Measurements from ENCODE around the gene P2RX4.

Gene P2RX4

GRCh38 chr12:121181181-121181580 lies 28.7 kb upstream of the P2RX4 start:
- peak; percentile 85 for DNase-seq (ENCODE audit: low read depth)
- H3K4me3 ChIP-seq (ENCODE audit: low read length), result no peak overlapping the region
- TF ChIP-seq CTCF (conservative IDR thresholded peaks at IDR 0.05; ENCODE audit: low read length), result no peak

- H3K4me3 ChIP-seq (ENCODE audit: low read length), result no peak overlapping the region
- TF ChIP-seq CTCF (conservative IDR thresholded peaks at IDR 0.05; ENCODE audit: low read length), result no peak
- no peak for DNase-seq (ENCODE audit: low read depth)
These were observed 27.6 kb upstream of the P2RX4 start for GRCh38 chr12:121182222-121182893.

GRCh38 chr12:121184425-121184824 lies 25.5 kb upstream of the P2RX4 start:
- no peak overlapping the region for H3K4me3 ChIP-seq (ENCODE audit: low read length)
- TF ChIP-seq CTCF (conservative IDR thresholded peaks at IDR 0.05; ENCODE audit: low read length), result no peak
- no peak for DNase-seq (ENCODE audit: low read depth)

- H3K4me3 ChIP-seq (ENCODE audit: low read length), result no peak overlapping the region
- DNase-seq (ENCODE audit: low read depth), result no peak
- no peak for TF ChIP-seq CTCF (conservative IDR thresholded peaks at IDR 0.05; ENCODE audit: low read length)
These were observed 24.7 kb upstream of the P2RX4 start for GRCh38 chr12:121184984-121185889.

- no peak overlapping the region for H3K4me3 ChIP-seq (ENCODE audit: low read length)
- TF ChIP-seq CTCF (conservative IDR thresholded peaks at IDR 0.05; ENCODE audit: low read length), result no peak
- no peak for DNase-seq (ENCODE audit: low read depth)
These were observed 23.1 kb upstream of the P2RX4 start for GRCh38 chr12:121186826-121187225.

GRCh38 chr12:121187501-121187900 lies 22.4 kb upstream of the P2RX4 start:
- no peak for DNase-seq (ENCODE audit: low read depth)
- TF ChIP-seq CTCF (conservative IDR thresholded peaks at IDR 0.05; ENCODE audit: low read length), result no peak
- H3K4me3 ChIP-seq (ENCODE audit: low read length), result no peak overlapping the region

GRCh38 chr12:121188227-121188626 lies 21.7 kb upstream of the P2RX4 start:
- DNase-seq (ENCODE audit: low read depth), result no peak
- no peak for TF ChIP-seq CTCF (conservative IDR thresholded peaks at IDR 0.05; ENCODE audit: low read length)
- no peak overlapping the region for H3K4me3 ChIP-seq (ENCODE audit: low read length)

Measured in AG10803 (cell line).